Mammary epithelial cell (primary cell): Measurements from ENCODE around the gene PRR19.

Experiments used
- EZH2 ChIP-seq: IDR thresholded peaks from 2 replicates; pipeline ENCODE4 v1.6.1; 2012; ENCODE audit warnings: low read length, inconsistent platforms, borderline replicate concordance
- TF ChIP-seq, protein P1 (sequence below), 2 donors: IDR thresholded peaks in 1 of 2; conservative IDR thresholded peaks in 1 of 2; 2 replicates each; pipeline ENCODE4 v1.5.1; 2011 to 2012; ENCODE audit warnings: inconsistent platforms in 2 of 2, low read length in 2 of 2, mild to moderate bottlenecking in 2 of 2, control low read depth in 1 of 2, low read depth in 1 of 2; ENCODE audit not compliant: insufficient read depth in 1 of 2; ENCODE audit errors: extremely low read depth in 1 of 2

- TF ChIP-seq EZH2 = no peak
- TF ChIP-seq, protein P1, sequence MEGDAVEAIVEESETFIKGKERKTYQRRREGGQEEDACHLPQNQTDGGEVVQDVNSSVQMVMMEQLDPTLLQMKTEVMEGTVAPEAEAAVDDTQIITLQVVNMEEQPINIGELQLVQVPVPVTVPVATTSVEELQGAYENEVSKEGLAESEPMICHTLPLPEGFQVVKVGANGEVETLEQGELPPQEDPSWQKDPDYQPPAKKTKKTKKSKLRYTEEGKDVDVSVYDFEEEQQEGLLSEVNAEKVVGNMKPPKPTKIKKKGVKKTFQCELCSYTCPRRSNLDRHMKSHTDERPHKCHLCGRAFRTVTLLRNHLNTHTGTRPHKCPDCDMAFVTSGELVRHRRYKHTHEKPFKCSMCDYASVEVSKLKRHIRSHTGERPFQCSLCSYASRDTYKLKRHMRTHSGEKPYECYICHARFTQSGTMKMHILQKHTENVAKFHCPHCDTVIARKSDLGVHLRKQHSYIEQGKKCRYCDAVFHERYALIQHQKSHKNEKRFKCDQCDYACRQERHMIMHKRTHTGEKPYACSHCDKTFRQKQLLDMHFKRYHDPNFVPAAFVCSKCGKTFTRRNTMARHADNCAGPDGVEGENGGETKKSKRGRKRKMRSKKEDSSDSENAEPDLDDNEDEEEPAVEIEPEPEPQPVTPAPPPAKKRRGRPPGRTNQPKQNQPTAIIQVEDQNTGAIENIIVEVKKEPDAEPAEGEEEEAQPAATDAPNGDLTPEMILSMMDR (conservative IDR thresholded peaks at IDR 0.05 in 1 of 2, IDR thresholded peaks at IDR 0.05 in 1 of 2; ENCODE audit: extremely low read depth in 1 of 2, insufficient read depth in 1 of 2, low read depth in 1 of 2, low read length in 2 of 2) = no peak
Measured at GRCh38 chr19:42330241-42330711, 28.3 kb downstream of the PRR19 start.
